ENCODE measurements around the gene RELN. TPM values are rescaled to one million over a fixed set of nuclear protein-coding genes. Genes with fewer than 3 reads are reported as not detected.
A peak's percentile ranks its signal among the peaks of the same experiment; 100 is the strongest.
"Not testable (repeated sequence)": the region's sequence is repeated elsewhere in the genome, so short reads cannot be mapped to it uniquely, and the experiment has no call there.

RELN gene
- total RNA-seq, 1 donor from 2014 or later, result 7.3 TPM

DNA sequence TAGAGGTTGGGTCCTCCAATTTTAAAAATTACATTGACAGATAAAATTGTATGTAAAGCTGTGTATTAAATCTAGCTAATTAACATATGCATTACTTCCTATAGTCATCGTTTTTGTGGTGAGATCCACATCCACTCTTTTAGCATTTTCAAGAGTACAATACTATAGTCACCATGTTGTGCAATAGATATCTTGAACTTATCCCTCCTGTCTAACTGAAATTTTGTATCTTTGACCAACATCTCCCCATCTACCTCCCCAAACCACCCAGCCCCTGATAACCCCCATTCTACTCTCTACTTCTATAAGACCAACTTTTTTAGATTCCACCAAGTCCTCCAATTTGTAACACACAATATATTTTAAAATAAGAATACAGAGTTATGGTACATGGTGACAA, 208.0 kb downstream of the RELN start:
- peaks cover 5% of the 10 kb centered on the region for H3K9me3 Mint-ChIP-seq

DNA sequence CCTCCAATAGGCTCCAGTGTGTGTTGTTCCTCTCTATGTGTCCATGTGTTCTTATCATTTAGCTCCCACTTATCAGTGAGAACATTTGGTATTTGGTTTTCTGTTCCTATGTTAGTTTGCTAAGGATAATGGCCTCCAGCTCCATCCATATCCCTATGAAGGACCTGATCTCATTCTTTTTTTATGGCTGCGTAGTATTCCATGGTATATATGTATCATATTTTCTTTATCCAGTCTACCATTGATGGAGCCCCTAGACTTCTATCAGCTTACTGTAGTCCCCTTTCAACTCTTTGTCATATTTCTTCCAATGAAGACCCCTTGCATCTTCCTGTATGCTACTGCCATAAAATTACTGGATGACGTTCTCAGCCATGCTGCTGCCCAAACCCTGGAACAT, 208.9 kb downstream of the RELN start:
- not testable (repeated sequence) for H3K4me1 Mint-ChIP-seq; H3K36me3 Mint-ChIP-seq; H3K27me3 Mint-ChIP-seq (ENCODE audit: low read depth); H3K9me3 Mint-ChIP-seq; H3K27ac Mint-ChIP-seq; H3K4me3 Mint-ChIP-seq; DNase-seq (ENCODE audit: low spot score in 2 of 2, unreplicated experiment in 2 of 2)

More for the DNA sequence above, 208.0 kb downstream of the RELN start:
- DNase-seq (ENCODE audit: low spot score in 2 of 2, unreplicated experiment in 2 of 2), result no peak
- peaks cover 7% of the 10 kb centered on the region for H3K4me1 Mint-ChIP-seq
- no peaks in the 10 kb centered on the region for H3K36me3 Mint-ChIP-seq
- no peak overlapping the region for H3K27ac Mint-ChIP-seq
- TF ChIP-seq, protein P1, sequence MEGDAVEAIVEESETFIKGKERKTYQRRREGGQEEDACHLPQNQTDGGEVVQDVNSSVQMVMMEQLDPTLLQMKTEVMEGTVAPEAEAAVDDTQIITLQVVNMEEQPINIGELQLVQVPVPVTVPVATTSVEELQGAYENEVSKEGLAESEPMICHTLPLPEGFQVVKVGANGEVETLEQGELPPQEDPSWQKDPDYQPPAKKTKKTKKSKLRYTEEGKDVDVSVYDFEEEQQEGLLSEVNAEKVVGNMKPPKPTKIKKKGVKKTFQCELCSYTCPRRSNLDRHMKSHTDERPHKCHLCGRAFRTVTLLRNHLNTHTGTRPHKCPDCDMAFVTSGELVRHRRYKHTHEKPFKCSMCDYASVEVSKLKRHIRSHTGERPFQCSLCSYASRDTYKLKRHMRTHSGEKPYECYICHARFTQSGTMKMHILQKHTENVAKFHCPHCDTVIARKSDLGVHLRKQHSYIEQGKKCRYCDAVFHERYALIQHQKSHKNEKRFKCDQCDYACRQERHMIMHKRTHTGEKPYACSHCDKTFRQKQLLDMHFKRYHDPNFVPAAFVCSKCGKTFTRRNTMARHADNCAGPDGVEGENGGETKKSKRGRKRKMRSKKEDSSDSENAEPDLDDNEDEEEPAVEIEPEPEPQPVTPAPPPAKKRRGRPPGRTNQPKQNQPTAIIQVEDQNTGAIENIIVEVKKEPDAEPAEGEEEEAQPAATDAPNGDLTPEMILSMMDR (IDR thresholded peaks at IDR 0.05; ENCODE audit: unreplicated experiment), result no peak
- H3K27me3 Mint-ChIP-seq (ENCODE audit: low read depth), result peaks cover 3% of the 10 kb centered on the region
- no peak overlapping the region for H3K4me3 Mint-ChIP-seq

DNA sequence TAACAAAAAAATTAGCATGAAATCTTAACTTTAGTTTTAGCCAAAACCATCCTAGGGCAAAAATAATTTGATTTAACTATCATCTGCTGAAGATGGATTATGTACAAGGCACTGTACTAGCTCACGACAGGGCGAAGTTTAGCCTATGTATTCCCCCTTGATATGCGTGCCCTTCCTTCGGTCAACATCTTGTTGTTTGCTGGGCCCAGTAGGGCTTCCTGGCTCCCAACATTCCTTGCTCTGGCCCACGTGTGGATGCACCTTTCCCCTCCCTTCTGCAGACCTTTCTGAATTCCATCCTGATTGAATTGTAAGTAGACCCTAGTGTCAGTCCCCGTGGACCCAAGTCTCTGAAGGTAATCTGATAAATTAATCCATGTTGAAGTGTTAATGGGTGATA, 212.0 kb downstream of the RELN start:
- H3K9me3 Mint-ChIP-seq, result peaks cover 5% of the 10 kb centered on the region
- peaks cover 6% of the 10 kb centered on the region for H3K4me1 Mint-ChIP-seq
- no peak overlapping the region for H3K4me3 Mint-ChIP-seq
- no peaks in the 10 kb centered on the region for H3K36me3 Mint-ChIP-seq
- TF ChIP-seq, protein P1 (IDR thresholded peaks at IDR 0.05; ENCODE audit: unreplicated experiment), result no peak
- DNase-seq (ENCODE audit: low spot score in 2 of 2, unreplicated experiment in 2 of 2), result no peak
- no peak overlapping the region for H3K27ac Mint-ChIP-seq
- H3K27me3 Mint-ChIP-seq (ENCODE audit: low read depth), result no peaks in the 10 kb centered on the region

DNA sequence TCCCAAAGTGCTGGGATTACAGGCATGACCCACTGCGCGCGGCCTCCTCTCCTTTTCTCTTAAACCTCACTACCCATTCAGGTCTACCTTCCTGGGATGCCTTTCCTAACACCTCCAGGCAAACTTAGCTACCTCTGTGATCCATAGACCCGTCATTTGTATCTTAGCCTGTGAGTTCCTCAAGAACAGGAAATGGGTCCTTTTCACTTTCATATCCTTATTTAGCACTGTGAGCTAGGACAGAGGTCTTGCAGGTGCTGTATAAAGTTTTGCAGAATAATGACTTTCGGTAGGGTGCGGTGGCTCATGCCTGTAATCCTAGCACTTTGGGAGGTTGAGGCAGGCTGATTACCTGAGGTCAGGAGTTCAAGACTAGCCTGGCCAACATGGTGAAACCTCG, 215.7 kb downstream of the RELN start:
- TF ChIP-seq, protein P1 (IDR thresholded peaks at IDR 0.05; ENCODE audit: unreplicated experiment), result no peak
- no peak for DNase-seq (ENCODE audit: low spot score in 2 of 2, unreplicated experiment in 2 of 2)
- Mint-ChIP-seq H3K4me3 (no peak overlapping the region), H3K36me3 (no peaks in the 10 kb centered on the region), H3K9me3 (no peaks in the 10 kb centered on the region), H3K4me1 (peaks cover 15% of the 10 kb centered on the region), H3K27ac (peak overlapping the region; percentile 53), H3K27me3 (ENCODE audit: low read depth) (peaks cover 3% of the 10 kb centered on the region)

DNA sequence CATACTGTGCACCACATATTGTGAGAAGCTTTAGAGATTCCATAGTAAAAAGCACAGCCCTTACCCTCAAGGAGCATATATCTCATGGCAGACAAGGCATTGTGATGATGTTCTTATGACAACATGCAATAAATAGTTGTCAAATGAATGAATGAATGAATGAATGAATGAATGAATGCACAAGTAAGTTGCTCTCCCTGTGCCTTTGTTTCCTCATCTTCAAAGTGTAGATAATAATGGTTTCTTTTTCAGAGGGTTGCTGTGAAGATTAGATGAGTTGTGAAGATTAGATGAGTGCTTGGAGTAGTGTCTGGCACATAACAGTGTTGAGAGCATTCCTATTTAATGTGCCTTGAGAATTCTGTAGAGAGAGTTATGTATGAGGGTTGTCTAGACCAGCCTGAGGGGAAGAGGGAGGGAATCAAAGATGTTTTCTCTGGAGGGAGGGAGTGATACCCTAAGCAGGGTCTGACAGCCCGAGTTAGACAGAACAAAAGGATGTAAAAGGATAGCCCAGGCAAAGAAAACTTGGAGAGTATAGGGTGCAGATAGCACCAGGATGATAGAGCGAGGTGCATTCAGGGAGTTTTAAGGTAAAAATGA, 217.2 kb downstream of the RELN start:
- Mint-ChIP-seq H3K9me3 (no peaks in the 10 kb centered on the region), H3K27me3 (ENCODE audit: low read depth) (peaks cover 3% of the 10 kb centered on the region), H3K4me1 (peaks cover 15% of the 10 kb centered on the region), H3K36me3 (no peaks in the 10 kb centered on the region), H3K27ac (peak overlapping the region; percentile 17), H3K4me3 (no peak overlapping the region)
- no peak for DNase-seq (ENCODE audit: low spot score in 2 of 2, unreplicated experiment in 2 of 2)
- TF ChIP-seq, protein P1 (IDR thresholded peaks at IDR 0.05; ENCODE audit: unreplicated experiment), result no peak

DNA sequence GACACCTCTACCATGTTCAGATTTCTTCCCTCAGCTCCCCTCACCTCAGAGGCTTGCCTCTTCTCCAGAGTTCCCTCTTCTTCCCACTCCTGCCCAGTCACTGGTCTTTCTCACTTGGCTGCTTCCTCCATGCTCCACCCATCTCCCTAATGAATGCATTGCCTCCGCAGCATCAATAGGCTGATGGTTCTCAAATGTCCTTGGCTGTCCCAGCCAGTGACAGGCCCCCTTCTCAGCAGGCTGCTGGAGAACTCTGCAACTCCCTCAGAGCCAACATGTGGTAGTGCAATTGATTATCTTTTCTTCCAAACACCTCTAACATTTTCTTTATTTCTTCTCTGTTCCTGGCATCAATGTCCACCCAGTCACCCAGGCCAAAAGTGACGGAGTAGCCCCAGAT, 218.2 kb downstream of the RELN start:
- no peaks in the 10 kb centered on the region for H3K9me3 Mint-ChIP-seq

More for the DNA sequence above, 218.2 kb downstream of the RELN start:
- Mint-ChIP-seq H3K36me3 (no peaks in the 10 kb centered on the region), H3K27me3 (ENCODE audit: low read depth) (peaks cover 3% of the 10 kb centered on the region), H3K4me3 (no peak overlapping the region), H3K4me1 (peaks cover 21% of the 10 kb centered on the region), H3K27ac (no peak overlapping the region)
- DNase-seq (ENCODE audit: low spot score in 2 of 2, unreplicated experiment in 2 of 2), result no peak
- TF ChIP-seq, protein P1 (IDR thresholded peaks at IDR 0.05; ENCODE audit: unreplicated experiment), result no peak

Data from mesothelial cell of epicardium (in vitro differentiated cells).